Activated naive CD8-positive, alpha-beta T cell treated with anti-CD3 and anti-CD28 coated beads for 36 hours (primary cell): ENCODE results near the gene PRCD. TPM values are rescaled to one million over a fixed set of nuclear protein-coding genes. Genes with fewer than 3 reads are reported as not detected.

Experiments used
- DNase-seq: peaks from one replicate; pipeline ENCODE4 v3.0.0; 2021
- H3K27ac Mint-ChIP-seq: one replicate; pipeline ENCODE4 v1.8.0; 2022; ENCODE audit warnings: mild to moderate bottlenecking, moderate library complexity, mixed read lengths
- H3K27me3 Mint-ChIP-seq: one replicate; pipeline ENCODE4 v1.8.0; 2022; ENCODE audit warnings: mild to moderate bottlenecking, mixed read lengths
- H3K36me3 Mint-ChIP-seq: one replicate; pipeline ENCODE4 v1.8.0; 2021; ENCODE audit warnings: mild to moderate bottlenecking, mixed read lengths
- H3K4me1 Mint-ChIP-seq: one replicate; pipeline ENCODE4 v1.8.0; 2021; ENCODE audit warnings: mixed read lengths
- H3K4me3 Mint-ChIP-seq: one replicate; pipeline ENCODE4 v1.8.0; 2022; ENCODE audit warnings: mild to moderate bottlenecking, moderate library complexity, mixed read lengths
- H3K9me3 Mint-ChIP-seq: one replicate; pipeline ENCODE4 v1.8.0; 2022; ENCODE audit warnings: mixed read lengths
- total RNA-seq, 2 experiments: library from RNA; stranded (reverse); gene quantifications; one replicate each; pipeline ENCODE4 v1.2.3, GENCODE V29; 2021

Gene PRCD, protein sequence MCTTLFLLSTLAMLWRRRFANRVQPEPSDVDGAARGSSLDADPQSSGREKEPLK
- total RNA-seq = under 1 TPM; 0.36 to 0.66 TPM

DNA sequence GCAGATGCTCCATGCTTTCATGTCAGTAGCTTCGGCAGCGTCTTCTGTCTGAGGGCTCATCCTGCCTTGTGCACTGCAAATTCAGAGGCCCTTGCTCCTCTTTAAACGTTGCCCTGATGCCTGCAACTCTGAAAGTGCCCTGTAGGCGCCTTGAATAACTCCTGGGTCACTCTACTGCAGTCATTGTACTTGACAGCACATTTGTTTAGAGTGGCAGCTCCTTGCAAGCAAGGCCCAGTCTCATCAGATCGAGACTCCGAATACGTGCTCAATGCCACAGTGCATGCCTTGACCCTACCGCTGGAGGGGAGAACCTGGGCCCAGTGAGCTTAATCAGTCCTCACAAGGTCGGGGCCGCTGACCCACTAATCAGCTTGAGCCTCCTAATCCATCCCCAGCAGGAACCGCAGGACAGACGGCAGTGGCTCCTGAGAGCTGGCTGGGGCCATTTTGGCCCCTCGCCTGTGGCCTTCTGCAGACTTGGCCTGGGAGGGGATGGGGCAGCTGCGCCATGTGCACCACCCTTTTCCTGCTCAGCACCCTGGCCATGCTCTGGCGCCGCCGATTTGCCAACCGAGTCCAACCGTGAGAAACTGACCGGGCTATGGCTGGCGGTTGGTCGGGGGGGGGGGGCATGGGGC is at the start of gene PRCD:
PRCD (plus strand) TSS at position 414 of the 641 bp plus-strand sequence; CDS start at position 512, 98 bp downstream.
- peak within 1 kb of the TSS; percentile 58 for H3K4me3 Mint-ChIP-seq
- no peak for DNase-seq
- H3K9me3 Mint-ChIP-seq = no peaks in the 10 kb centered on the region
- H3K27ac Mint-ChIP-seq = no peak within 1 kb of the TSS
- no peaks in the 10 kb centered on the region for H3K36me3 Mint-ChIP-seq
- peaks cover 3% of the 10 kb centered on the region for H3K4me1 Mint-ChIP-seq
- H3K27me3 Mint-ChIP-seq = peaks cover 21% of the 10 kb centered on the region

DNA sequence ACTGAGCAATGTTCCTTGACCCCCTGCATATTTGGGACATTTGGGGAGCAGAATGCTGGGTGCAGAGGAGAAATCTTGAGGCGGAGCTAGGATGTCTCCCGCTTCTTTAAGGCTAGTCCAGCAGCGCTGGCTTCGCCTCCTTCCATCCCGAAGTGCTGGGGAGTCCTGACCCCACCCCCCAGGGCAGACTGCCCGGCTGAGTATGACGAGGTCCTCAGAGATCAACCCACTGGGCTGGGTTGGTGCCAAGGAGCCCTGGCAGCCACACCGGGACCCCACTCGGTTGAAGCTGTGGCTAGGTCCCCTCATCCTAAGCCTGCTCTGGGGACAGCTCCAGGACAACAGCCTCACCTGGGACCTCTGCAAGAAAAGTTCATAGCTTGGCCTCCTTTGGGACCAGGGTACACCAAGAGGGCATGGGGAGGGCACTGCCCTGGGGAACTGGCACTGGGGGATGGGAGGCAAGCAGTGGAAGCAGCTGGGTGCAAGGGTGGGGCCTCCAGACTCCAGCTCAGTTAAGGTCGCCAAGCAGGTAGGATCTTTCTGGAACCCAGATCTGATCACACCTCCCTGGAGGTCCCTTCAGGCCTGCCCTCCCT is 49.6 kb upstream of the PRCD start:
- Mint-ChIP-seq H3K9me3 (no peaks in the 10 kb centered on the region), H3K27me3 (no peaks in the 10 kb centered on the region), H3K4me3 (no peak overlapping the region), H3K27ac (peak overlapping the region; percentile 51), H3K36me3 (peaks cover 2% of the 10 kb centered on the region), H3K4me1 (peaks cover 27% of the 10 kb centered on the region)
- no peak for DNase-seq

DNA sequence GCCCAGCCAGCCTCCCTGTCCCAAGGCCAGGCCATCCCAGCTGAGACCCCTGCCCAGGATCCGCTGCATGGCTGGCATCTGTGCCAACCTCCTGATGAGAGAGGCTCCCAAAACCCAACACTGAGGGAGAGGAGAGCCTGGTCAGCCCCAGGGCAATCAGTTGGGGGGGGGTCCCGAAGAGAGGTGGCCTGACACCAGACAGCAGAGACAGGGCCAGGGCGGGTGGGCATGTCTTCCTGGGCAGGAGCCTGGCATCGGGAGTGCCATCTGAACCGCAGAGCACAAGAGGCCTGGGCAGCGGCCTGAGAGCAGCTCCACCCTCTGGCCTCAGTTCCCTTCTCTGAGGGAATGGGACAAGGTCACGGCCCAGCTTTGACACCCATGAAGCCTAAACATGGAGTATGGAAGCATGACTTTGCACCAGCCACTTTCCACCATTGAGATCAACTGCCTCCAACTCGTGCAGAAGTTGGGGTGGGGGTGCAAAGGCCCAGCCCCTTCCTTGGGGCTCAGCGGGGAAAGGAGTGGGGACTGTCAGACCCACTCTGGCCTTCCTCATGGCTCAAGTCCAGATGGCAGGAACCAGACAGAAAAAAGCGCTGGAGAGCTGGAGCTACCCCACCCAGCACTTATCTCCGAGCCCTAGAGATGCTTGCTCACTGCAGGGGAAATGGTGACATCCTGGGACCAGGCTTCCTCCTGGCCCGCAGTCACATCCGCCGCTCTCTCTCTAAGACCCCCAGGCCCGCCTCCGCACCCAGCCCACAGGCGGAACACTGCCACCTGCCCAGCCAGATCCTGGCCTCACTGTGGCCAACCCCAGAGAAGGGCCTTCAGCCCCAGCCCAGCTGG is 48.3 kb upstream of the PRCD start:
- Mint-ChIP-seq H3K36me3 (peaks cover 2% of the 10 kb centered on the region), H3K4me3 (peak overlapping the region; percentile 76), H3K27me3 (no peaks in the 10 kb centered on the region), H3K27ac (peak overlapping the region; percentile 88), H3K9me3 (no peaks in the 10 kb centered on the region), H3K4me1 (peaks cover 26% of the 10 kb centered on the region)
- peak; percentile 30 for DNase-seq

DNA sequence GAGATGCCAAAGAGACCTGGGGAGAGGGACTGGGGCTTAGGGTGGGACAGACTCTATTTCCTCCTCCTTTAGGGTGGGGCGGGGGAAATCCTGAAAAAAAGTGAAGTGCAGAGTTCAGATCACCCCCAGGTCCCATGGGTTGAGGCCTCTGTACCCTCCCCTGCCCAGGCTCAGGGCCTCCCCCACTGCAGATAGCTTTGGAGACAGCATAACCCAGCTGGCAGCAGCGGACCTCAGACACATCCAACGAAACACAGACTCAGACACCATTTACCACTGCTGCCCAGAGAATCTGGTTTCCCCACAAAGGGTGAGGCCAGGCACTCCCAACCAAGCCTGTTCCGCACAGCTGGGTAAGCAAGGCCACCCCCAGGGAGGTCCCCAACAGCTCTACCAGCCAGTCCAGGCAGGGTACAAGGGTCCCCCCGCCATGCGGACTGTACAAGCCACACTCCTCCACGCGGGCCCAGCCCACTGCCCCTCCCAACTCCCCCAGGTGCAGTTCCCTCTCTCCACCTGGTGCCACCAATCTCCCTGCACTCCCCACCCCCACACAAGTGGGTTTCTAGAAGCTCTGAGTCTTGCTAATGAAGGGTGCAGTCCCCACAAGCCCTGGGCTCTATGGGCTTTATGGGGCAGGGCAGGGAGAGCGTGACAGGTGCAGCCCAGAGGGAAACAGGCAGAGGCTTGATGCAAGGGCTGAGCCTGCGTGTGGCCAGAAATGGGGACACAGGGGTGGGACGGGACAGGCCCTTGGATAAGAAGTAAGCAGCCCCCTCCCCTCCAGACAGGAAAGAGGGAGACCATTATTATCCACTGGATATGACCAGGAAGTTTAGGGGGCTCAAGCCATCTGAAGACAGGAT is 47.5 kb upstream of the PRCD start:
- H3K27ac Mint-ChIP-seq = peak overlapping the region; percentile 88
- peaks cover 27% of the 10 kb centered on the region for H3K4me1 Mint-ChIP-seq
- H3K27me3 Mint-ChIP-seq = no peaks in the 10 kb centered on the region
- peaks cover 2% of the 10 kb centered on the region for H3K36me3 Mint-ChIP-seq
- DNase-seq = peak; percentile 38
- H3K4me3 Mint-ChIP-seq = peak overlapping the region; percentile 76
- no peaks in the 10 kb centered on the region for H3K9me3 Mint-ChIP-seq

DNA sequence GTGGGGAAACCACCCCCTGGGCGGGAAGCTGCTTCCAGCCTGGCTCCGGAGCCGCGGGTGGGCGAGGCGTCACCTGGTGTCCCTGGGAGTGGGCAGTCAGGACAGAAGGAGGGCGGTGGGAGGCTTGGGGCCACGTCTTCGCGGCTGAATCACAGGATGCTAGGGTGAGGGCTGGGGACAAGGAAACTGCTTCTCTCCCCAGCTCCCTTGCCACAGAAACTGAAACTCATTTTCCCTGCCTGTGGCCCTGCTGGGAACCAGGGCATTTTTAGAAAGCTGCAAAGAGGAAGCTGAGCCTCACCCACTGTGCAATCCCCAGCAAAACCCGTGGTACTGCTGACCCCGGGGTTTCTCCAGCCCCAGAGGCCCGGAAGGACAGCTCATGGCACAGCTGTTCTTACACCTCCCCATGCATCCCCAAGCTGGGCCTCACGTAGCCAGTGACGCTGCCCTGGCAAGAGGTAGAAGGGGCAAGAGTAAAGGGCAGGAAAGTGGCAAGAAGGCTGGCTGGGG is 46.8 kb upstream of the PRCD start:
- Mint-ChIP-seq H3K4me3 (peak overlapping the region; percentile 76), H3K36me3 (no peaks in the 10 kb centered on the region), H3K9me3 (no peaks in the 10 kb centered on the region), H3K4me1 (peaks cover 29% of the 10 kb centered on the region), H3K27ac (peak overlapping the region; percentile 88), H3K27me3 (no peaks in the 10 kb centered on the region)
- peak; percentile 67 for DNase-seq

DNA sequence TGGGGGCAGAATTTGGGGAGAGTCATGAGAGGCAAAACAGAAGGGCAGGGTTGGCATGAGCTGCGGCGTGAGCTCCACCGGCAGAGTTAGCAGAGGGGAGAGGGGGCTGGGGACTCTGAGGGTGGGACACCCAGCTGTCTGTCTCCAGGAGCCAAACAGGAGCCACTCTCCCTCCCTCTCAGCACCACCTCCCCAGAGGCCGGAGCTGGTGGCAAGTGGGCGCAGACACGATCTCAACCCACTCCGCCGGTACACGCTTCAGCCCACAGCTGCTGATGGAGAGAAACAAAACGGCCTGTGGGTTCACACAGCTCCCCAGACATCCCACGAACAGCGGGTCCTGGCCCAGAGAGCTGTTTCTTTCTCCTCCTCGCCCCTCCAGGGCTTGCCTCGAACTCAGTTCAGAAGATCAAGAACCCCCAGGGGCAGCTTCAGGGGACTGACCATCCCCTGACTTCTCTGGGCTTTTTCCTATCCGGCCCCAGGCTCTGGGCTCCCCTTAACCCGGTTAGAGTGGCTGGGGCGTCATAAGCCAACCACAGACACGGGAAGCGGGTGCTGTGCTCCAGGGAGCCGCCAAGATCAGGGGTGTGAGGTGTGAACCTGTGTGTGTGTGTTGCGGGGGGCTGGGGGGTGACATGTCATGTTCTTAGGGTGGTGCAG is 46.2 kb upstream of the PRCD start:
- H3K27me3 Mint-ChIP-seq = no peaks in the 10 kb centered on the region
- peak overlapping the region; percentile 76 for H3K4me3 Mint-ChIP-seq
- H3K36me3 Mint-ChIP-seq = no peaks in the 10 kb centered on the region
- peak; percentile 36 for DNase-seq
- peaks cover 32% of the 10 kb centered on the region for H3K4me1 Mint-ChIP-seq
- H3K27ac Mint-ChIP-seq = peak overlapping the region; percentile 88
- no peaks in the 10 kb centered on the region for H3K9me3 Mint-ChIP-seq

DNA sequence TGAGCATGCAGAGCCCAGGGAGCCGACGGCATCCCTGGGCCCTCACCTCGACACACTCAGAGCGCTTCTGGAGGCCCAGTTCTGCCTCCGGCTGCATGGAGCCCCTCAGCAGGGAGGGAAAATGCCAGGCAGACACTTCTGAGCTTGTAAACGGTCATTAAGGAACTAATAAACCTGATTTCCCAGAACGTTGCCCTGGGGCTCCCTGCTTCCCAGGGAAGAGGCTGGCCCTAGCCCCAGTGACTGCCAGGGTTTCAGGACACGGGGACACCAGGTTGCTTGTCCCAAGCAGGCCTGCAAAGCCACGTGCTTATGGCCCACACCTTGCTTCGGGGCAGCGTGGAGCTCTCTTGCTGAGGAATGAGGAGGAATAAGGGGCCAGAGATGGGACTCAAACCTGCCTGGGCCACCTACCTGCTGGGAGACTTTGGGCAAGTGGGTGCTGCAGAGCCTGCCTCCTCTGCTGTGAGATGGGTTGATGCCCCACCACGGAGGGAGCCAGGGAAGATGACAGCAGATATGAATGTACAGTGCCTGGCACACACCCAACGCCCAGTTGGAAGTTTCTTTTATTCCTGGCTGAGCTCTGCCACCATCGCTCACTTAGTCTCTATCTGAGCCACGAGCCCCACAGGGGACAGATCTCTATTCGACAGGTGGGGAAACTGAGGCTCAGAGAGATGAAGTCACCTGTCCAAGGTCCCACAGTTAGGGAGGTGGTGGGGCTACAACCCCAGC is 44.0 kb upstream of the PRCD start:
- Mint-ChIP-seq H3K36me3 (peaks cover 2% of the 10 kb centered on the region), H3K27ac (no peak overlapping the region), H3K4me3 (no peak overlapping the region), H3K4me1 (peaks cover 44% of the 10 kb centered on the region), H3K9me3 (no peaks in the 10 kb centered on the region), H3K27me3 (no peaks in the 10 kb centered on the region)
- DNase-seq = no peak

DNA sequence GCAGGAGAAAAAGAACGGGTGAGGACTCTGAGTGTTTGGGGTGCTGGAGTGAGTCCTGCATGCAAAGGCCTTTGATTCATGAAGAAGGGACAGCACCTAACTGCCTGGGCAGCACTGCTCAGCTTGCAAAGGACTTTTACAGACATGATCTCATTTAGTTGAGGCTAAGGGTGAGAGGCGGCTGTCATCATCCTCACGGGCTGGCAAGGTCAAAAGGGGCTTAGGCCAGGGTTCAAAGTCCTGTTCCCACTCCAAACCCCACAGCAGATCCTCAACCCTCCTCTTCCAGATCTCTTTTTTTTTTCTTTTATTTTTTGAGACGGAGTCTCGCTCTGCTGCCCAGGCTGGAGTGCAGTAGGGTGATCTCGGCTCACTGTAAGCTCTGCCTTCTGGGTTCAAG is 43.4 kb upstream of the PRCD start:
- H3K9me3 Mint-ChIP-seq = no peaks in the 10 kb centered on the region
- DNase-seq = no peak
- H3K4me1 Mint-ChIP-seq = peaks cover 46% of the 10 kb centered on the region
- H3K4me3 Mint-ChIP-seq = no peak overlapping the region
- no peak overlapping the region for H3K27ac Mint-ChIP-seq
- no peaks in the 10 kb centered on the region for H3K27me3 Mint-ChIP-seq
- peaks cover 2% of the 10 kb centered on the region for H3K36me3 Mint-ChIP-seq

DNA sequence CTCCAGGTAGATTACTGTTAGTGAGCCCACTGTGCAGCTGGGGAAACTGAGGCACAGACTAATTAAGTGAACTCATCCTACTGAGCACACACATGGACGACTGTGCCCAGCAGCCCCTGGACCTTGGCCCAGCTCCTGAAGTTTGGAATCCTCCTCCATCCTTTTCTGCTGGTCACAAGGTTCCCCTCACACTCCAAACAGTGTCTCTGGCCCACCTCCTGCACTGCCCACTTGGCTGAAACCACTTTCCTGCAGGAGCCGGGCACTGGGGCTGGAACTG is 42.2 kb upstream of the PRCD start:
- DNase-seq = no peak
- H3K27me3 Mint-ChIP-seq = no peaks in the 10 kb centered on the region
- H3K4me3 Mint-ChIP-seq = no peak overlapping the region
- peaks cover 2% of the 10 kb centered on the region for H3K36me3 Mint-ChIP-seq
- H3K9me3 Mint-ChIP-seq = no peaks in the 10 kb centered on the region
- no peak overlapping the region for H3K27ac Mint-ChIP-seq
- peaks cover 39% of the 10 kb centered on the region for H3K4me1 Mint-ChIP-seq

DNA sequence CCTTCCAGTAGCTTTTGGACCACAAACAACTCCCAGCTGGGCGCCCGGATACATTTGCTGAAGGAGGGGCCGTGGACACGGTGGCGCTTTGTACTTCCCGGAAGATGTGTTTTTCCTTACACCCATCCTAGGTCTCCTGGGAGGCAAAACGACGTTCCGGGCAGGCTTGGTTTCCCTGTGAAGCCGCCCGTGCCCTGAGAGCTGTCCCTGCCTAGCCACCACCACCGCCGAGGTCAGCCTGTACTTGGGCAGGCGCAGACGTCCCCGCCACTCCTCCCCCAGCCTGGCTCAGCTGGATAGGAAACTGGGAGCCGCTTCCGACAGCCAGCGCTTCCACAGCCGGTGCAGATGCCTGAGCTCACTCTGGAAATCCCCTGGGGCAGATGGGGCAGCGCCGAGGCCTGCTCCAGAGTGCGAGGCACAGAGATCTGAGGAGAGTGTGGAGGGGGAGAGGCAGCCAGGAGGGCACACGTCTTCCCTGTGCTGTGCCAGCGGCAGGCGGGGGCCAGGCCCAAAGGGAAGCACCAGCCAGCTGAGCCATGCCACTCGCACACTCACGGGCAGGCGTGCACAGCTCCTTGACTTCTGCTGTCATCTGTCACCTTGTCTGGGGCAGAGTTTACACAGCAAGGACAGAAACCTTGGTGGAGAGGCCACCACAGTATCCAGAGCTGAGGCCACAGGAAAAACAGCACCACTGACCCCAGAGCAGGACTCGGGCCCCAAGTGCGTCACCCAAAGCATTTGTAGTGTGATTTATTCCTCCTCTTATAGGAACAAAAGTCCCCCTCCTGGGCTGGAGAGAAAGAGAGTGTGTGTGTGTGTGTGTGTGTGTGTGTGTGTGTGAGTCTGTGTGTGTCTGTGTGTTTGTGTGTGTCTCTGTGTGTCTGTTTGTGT is 41.6 kb upstream of the PRCD start:
- peak overlapping the region; percentile 64 for H3K27ac Mint-ChIP-seq
- no peak for DNase-seq
- no peaks in the 10 kb centered on the region for H3K27me3 Mint-ChIP-seq
- no peaks in the 10 kb centered on the region for H3K9me3 Mint-ChIP-seq
- H3K4me1 Mint-ChIP-seq = peaks cover 33% of the 10 kb centered on the region
- H3K36me3 Mint-ChIP-seq = peaks cover 2% of the 10 kb centered on the region
- no peak overlapping the region for H3K4me3 Mint-ChIP-seq

DNA sequence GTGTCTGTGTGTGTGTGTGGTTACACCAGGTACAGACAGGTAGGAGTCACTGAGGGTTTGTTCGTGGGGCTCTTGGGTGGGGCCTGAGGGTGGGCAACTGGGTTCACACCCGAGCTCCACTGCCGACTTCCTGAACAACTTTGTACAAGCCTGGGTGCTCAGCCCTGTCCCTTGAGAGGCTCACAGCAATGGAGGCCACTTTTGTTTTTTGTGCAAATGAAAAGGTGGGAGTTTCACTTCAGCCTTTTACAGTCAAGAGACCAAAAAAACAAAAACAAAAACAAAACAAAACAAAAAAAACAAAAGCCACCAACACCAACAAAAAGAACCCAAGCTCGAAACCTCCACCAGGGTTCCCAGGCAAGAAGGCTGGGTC is 41.0 kb upstream of the PRCD start:
- no peak overlapping the region for H3K4me3 Mint-ChIP-seq
- H3K9me3 Mint-ChIP-seq = no peaks in the 10 kb centered on the region
- H3K4me1 Mint-ChIP-seq = peaks cover 27% of the 10 kb centered on the region
- H3K27me3 Mint-ChIP-seq = no peaks in the 10 kb centered on the region
- H3K36me3 Mint-ChIP-seq = peaks cover 2% of the 10 kb centered on the region
- no peak for DNase-seq
- H3K27ac Mint-ChIP-seq = peak overlapping the region; percentile 64

DNA sequence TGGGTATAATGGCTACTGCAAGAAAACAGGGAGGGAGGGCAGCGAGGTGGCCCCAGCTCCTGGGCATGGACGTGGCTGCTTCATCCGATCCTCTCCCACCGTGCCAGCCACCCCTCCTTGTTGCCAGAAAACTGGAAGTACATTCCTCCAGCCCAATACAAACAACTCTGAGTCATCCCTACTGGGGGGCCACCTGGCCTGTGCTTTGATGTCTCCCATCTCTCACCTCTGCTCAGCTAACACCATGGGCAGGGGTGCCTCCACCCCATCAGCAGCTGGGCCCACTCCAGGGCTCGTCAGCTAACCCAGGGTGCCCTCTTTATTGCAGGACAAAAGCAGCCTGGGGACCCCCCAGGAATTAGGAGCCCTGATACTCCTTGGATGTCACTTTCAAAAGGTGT is 40.6 kb upstream of the PRCD start:
- Mint-ChIP-seq H3K4me1 (peaks cover 27% of the 10 kb centered on the region), H3K36me3 (peaks cover 2% of the 10 kb centered on the region), H3K4me3 (peak overlapping the region; percentile 34)

More for the DNA sequence above, 40.6 kb upstream of the PRCD start:
- Mint-ChIP-seq H3K9me3 (no peaks in the 10 kb centered on the region), H3K27me3 (no peaks in the 10 kb centered on the region), H3K27ac (no peak overlapping the region)
- no peak for DNase-seq
